NCI-H1105 treated with DMSO at 0.1 percent for 48 hours (cell line): ENCODE data around the gene DDX42.
A peak's percentile ranks its signal among the peaks of the same experiment; 100 is the strongest.
"Not testable (repeated sequence)": the region's sequence is repeated elsewhere in the genome, so short reads cannot be mapped to it uniquely, and the experiment has no call there.

Source experiments
- DNase-seq: peaks from one replicate; lab custom pipeline; 2025; lab: John Stamatoyannopoulos, UW

DDX42 gene

DNA sequence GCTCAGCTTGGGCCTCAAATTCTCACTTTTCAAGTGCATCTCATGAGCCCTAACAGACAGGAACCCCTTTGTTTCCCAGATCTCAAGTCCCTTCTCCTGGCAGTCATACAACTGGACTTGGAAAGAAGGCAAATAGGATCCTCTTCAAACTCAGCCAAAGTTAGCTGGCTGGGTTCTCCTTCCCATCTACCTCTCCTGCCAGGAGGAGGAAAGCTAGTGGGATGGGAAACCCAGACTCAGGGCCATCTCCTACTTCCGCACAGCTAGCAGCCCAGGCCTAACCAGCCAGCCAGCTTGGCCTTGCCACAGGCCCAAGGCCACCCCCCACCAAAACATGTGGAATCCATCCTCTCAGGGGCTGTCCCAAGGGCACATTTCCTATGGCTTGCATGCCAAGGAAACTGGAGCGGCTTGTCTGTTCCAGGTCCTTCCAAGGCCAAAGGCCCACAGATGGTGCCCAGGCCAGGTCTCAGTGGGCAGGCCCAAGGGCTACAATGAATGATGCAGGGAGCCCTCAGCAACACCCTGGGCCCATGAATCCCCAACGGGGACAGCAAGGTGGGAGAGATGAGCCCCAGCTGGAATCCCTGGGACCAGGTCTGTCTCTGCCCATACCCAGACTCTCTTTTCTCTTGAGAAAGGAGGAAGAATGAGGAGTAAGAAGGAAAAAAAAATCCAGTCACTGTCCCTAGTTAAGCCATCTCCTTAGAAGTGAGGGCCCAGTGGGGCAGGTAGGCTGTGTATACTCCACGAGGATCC lies 66.8 kb downstream of the DDX42 start:
- DNase-seq: no peak

- DNase-seq: no peak
Measured at GRCh38 chr17:63841350-63842172, 67.6 kb downstream of the DDX42 start.

DNA sequence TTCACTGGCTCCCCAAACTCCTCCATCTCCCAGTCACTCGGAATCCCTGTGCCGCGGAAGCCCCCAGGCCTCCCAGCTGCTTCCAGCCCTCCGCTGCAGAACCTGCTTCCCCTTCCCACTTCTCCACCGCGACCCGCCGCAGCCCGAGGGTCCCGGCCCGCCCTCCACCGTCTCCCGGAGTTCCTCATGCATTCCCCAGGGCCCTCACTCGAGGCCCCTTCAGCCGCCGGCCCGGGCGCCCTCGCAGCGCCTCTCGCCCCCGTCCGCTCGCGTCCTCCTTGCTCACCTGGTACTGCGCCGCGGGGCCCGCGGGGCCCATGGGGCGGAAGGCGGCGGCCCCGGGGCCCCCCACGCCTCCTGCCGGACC lies 68.2 kb downstream of the DDX42 start:
- no peak for DNase-seq

GRCh38 chr17:63842540-63843386 lies 68.8 kb downstream of the DDX42 start, which contains the start of gene SMARCD2:
SMARCD2 (minus strand) TSS chr17:63842685; CDS start chr17:63842674, 11 bp downstream.
- DNase-seq: peak; percentile 94

DNA sequence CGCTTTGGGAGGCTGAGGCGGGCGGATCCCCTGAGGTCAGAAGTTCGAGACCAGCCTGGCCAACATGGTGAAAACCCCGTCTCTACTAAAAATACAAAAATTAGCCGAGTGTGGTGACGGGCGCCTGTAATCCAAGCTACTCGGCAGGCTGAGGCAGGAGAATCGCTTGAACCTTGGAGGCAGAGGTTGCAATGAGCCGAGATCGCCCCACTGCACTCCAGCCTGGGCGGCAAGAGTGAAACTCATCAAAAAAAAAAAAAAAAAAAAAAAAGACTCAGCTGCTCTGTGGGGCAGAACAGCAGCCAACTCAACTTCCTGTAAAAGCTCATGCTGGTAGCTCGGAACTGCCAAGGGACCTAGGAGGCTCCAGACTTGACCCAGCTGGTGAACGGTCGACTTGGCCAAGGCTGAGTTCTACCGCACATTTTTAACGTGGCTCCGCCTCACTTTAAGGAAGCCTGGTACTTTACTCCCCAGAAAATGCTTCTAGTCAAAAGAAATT lies 69.5 kb downstream of the DDX42 start:
- not testable (repeated sequence) for DNase-seq

GRCh38 chr17:63843910-63844677 lies 70.1 kb downstream of the DDX42 start:
- DNase-seq: no peak

DNA sequence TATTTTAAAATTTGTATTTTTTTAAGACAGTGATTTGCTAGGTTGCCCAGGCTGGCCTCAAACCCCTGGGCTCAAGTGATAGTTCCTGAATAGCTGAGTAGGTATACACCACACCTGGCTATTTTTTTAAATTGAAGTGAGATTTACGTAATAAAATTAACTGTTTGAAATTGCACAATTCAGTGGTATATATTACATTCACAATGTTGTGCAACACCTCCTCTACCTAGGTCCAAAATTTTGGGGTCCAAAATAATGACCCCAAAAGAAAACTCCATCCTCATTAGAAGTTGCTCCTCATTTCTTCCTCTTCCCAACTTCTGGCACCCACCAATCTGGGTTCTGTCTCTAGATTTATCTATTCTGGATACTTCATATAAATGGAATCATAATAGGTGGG lies 71.5 kb downstream of the DDX42 start:
- no peak for DNase-seq

DNA sequence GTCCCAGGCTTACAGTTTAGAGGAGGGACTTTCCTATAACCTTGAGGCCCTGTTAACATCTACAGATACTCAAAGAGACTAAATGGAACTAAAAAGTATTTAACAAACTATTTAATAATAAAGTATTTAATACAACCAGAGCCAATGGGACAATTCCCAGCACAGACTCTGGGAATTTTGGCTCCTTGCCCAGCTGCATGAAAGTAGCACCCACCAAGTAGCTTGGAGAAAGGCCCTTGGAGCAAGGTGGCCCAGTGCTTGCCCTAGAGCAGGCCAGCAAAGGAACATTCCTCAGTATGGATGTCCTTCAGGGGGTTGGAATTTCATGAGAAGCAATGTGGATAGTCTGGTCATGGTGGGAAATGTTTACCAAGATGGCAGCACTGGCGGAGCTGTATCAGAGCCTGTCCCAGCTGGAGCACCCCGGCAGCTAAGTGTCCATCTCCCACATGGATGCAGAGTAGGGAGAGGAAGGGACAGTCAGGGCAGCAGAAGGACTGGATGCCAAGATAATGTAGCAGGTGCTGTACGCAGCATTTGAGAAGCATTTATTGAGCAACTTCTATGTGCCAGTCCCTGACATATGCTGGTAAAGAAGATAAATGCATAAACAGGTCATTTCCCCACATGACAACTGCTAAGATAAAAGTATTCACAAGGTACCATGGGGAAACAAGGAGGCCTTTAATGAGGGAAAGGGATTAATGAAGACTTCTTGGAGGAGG lies 73.7 kb downstream of the DDX42 start:
- DNase-seq: no peak

GRCh38 chr17:63848834-63849689 lies 75.1 kb downstream of the DDX42 start:
- no peak for DNase-seq

GRCh38 chr17:63850401-63850800 lies 76.4 kb downstream of the DDX42 start:
- no peak for DNase-seq

DNA sequence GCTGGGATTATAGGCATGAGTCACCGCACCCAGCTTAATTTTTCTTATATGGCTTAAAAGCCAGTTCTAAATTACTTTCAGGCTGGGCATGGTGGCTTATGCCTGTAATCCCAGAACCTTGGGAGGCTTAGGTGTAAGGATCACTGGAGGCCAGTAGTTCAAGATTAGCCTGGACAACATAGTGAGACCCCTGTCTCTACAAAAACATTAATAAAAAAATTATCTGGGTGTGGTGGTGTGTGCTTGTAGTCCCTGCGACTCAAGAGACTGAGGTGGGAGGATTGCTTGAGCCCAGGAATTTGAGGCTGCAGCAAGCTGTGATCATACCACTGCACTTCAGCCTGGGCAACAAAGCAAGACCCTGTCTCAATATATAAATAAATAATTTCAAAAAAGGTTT lies 79.3 kb downstream of the DDX42 start:
- DNase-seq: no peak

- no peak for DNase-seq
Measured at GRCh38 chr17:63854709-63855108, 80.7 kb downstream of the DDX42 start.

DNA sequence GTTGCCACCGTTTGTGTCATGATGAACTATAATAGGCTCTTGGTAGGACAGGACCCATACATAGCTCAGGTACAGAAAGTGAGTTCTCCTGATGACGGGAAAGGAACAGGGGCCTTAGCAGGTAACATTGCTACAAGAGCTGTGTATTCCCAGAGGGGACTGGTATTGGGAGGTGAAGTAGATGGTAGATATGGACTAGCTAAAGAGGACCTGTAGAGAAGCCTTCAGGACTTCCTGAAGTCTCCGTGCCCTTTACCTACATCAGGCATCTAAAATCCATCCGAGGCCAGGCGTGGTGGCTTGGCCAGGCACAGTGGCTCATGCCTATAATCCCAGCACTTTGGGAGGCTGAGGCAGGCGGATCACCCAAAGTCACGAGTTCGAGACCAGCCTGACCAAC lies 81.2 kb downstream of the DDX42 start:
- DNase-seq: no peak

- DNase-seq: not testable (repeated sequence)
Measured at GRCh38 chr17:63856425-63856824, 82.5 kb downstream of the DDX42 start.

DNA sequence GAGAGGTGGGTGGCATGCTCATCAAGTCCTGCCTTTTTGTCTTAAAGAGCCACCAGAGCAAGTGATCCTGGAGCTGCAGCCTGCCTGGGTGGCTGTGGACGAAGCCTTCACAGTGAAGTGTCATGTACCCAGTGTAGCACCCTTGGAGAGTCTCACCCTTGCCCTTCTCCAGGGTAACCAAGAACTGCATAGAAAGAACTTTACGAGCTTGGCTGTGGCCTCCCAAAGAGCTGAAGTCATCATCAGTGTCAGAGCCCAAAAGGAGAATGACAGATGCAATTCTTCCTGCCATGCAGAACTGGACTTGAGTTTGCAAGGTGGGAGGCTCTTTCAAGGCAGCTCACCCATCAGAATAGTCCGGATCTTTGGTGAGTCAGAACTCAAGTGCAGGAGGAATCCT lies 85.3 kb downstream of the DDX42 start:
- no peak for DNase-seq

- DNase-seq: not testable (repeated sequence)
Measured at GRCh38 chr17:63866625-63867024, 92.7 kb downstream of the DDX42 start.
